GM21619 (cell line): ENCODE results near the gene GGTLC2.

Source experiments
- ATAC-seq: cut with Tn5 transposase; IDR thresholded peaks from one replicate; pipeline ENCODE4 v1.9.1; 2021; ENCODE audit not compliant: unreplicated experiment

Gene GGTLC2

DNA sequence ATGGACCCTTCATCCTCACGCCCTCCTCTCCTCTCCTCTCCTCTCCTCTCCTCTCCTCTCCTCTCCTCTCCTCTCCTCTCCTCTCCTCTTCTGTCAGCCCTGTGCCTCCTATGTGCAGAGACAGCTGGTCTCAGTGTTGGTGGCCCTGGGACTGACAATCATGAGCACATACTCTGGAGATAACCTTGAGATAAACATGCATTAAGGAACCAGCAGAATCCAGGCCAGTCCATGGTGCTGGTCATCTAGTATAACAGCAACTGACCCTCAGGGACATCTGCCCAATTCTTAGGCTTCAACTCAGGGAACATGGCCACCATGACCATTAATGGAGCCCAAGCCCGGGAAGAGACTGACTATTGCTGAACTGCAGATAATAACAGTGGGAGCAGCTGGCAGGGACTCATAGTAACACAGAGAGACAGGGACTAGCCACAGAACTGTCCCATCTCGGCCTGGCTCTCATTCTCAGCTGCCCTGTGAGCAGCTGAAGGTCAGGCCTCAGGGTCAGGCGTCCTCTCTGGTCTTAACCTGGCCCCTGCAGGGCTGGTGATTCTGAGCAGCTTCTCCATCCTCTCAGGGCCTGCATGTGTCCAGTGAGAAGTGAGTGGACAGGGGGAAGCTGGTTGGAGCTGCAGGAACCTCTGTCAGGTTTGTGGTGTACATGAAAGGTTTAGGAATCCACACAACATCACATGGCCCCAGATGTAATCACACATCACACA is 45.4 kb downstream of the GGTLC2 start:
- ATAC-seq = no peak

DNA sequence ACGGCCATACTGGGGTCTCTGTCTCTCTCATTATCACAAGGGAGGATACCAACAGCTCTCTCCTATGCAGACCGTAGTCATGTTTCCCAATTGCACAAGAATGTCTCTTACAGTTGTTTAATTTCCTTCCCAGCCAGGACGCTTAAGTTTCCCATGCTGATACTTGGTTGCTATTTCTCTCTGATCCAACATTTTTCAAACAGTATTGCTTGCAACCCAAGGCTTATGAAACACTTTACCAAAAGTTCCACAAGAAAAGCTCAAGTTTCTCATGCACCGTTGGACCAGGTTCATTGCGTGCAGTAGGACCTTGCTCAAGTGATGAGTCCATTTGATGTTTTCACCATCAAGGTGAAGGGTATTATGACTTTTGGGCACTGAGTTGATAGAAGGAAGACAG is 46.6 kb downstream of the GGTLC2 start:
- ATAC-seq = no peak

DNA sequence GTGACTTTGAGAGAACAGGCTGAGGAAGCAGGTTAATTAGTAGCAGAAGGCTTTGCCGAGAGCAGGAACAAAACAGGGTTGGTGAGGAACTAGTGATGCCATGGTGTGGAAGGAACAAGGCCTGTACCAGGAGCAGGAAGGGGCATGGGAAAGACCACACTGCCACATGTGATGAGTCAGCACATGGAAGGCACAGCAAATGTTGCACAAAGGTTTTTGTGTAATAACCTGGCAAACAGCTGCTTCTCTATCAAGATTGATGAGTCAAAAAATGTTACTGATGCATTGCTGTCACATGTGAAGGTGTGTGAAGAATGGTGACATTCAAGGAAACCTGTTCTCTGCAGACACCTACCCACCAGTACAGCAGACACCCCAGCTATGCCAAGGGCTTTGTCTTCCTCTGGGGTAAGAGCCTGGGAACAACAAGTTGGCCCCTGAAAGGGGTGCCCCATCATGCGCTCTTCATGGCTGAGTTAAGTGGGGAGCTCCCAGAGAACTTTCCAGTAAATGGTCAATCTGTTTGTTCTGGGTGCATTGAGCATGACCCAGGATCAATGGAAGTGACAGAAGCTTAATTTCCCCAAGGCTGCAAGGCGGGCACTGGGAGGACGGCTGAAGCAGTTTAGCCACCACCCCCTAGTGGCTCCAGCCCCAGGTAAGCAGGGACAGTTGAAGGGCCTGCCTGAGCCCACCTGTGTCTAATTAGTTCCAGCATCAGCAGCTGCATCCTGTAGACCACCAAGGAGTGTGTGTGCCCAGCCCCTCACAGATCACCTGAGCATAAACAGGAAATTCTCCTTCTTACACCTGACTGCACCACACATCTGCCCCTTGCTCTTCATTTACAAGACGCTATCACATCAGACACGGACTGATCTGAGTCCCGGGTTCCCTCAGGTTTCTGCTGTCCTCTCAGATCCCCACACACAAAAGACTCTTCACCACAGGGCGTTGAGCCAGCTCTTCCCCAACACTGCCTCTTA is 47.6 kb downstream of the GGTLC2 start:
- ATAC-seq = no peak

DNA sequence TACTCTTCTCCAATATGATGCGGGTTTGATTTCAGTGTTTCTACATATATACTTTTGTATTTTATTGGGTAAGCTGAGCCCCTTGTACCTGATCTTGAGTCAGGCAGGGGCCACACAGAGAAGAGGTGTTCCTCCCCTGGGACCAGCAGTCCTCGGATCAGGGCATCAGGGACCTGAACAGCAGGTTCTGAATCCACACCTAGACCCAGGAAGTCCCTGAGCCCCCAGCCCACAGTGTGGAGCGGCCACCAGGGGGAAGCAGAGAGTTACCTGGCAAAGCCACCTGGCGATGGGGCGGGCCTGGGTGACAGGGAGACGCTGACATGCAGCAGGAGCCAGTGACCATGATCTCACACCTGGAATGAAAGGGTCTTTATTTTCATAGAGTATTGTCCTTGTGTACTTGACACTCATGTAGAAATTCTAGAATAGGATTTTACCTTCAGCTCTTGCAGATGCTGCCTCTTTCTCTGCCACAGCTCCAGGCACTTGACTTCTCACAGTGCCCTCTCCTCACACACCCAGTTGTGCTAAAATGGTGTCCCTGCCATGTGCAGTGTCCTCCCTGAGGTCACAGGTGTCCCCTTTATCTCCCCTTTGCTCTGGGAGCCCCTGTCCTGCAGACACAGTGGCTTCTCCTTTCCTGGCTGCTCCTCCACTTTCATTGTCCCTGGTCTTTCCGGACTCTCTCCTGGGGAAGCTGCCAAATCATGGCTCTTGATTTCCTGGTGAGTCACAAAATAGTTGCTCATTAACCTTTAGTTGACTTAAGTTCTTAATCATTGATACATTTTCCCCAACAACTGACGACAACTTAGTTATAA is 48.5 kb downstream of the GGTLC2 start:
- ATAC-seq = no peak

DNA sequence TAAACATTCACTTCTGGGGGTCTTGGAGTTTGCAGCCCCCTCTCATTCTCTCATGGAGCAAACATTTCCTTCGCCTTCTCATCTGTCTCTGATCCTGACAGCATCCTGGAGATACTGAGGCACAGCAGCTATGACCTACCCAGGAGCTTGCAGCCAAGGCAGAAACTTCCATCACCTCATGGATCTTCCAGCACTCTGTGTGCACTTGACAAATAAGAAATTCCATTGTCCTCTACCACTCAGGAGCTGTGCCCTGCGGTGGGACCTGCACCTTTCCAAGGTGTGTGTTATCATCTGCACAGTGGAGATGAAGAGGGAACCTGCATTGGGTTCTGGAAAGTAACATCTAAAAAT is 49.1 kb downstream of the GGTLC2 start:
- ATAC-seq = no peak

DNA sequence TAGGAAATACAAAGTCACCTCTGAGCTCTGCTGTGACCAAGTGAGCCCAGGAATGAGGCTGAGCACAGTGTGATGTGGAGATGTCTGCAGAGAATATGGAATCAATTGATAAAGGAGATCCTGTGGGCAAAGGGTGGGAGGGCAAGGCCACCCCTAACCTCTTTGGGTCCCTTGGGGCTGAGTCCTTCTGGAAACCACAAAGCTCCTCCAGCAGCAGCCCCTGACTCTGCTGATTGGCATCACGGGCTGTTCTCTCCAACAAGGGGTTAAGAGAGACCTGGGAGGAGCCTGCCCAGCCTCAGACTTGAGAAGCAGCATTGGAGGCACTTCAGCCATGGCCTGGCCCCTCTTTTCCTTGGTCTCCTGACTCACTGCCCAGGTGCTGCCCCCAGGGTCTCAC is 49.7 kb downstream of the GGTLC2 start:
- no peak for ATAC-seq

DNA sequence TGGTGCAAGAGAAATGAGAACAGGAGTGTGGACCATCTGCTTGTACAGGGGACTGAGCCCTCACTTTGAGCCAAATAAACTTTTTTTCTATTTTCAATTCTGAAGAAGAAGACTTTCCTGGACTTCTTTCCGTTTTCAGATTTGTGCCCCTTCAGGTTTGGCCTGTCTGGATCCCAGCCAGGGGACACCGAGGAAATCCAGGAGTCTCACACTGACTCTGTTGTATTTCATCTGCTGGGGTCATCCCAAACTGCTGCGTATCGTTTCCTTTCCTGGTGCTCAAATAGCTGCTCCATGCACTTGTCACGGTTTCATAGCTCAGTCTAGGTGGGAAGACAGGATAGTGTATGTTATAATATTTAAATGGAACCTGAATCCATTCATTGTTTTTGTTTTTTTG is 51.7 kb downstream of the GGTLC2 start:
- no peak for ATAC-seq
